RWPE2 (cell line): ENCODE data around the gene SUN1.

Experiments used
- ATAC-seq: fragments of 200-7000 bp; cut with Tn5 transposase; 3 replicates; pipeline ENCODE4 v1.9.1; 2021; ENCODE audit warnings: low read depth
- DNase-seq: peaks from one replicate; pipeline ENCODE4 v3.0.0-alpha.2; 2020; ENCODE audit warnings: low spot score
- H3K27ac ChIP-seq: fragments of 450-650 bp; 2 replicates; pipeline ENCODE4 v1.5.1; 2017; ENCODE audit warnings: mild to moderate bottlenecking; ENCODE audit not compliant: poor library complexity, severe bottlenecking
- H3K27me3 ChIP-seq: fragments of 250-450 bp; sonication (Bioruptor Pico); 2 replicates; pipeline ENCODE4 v1.5.1; 2021; ENCODE audit warnings: mild to moderate bottlenecking, moderate library complexity; ENCODE audit not compliant: insufficient read depth, poor library complexity, severe bottlenecking
- H3K36me3 ChIP-seq: fragments of 250-450 bp; sonication (Bioruptor Pico); 2 replicates; pipeline ENCODE4 v1.5.1; 2020; ENCODE audit warnings: low read depth, mild to moderate bottlenecking, moderate library complexity
- H3K4me1 ChIP-seq: fragments of 250-450 bp; sonication (Bioruptor Pico); 2 replicates; pipeline ENCODE4 v1.5.1; 2021; ENCODE audit warnings: mild to moderate bottlenecking, moderate library complexity; ENCODE audit not compliant: insufficient read depth, poor library complexity, severe bottlenecking
- H3K4me3 ChIP-seq: fragments of 250-450 bp; sonication (Bioruptor Pico); 2 replicates; pipeline ENCODE4 v1.5.1; 2021; ENCODE audit warnings: mild to moderate bottlenecking, moderate library complexity; ENCODE audit not compliant: severe bottlenecking
- H3K9me3 ChIP-seq: fragments of 250-450 bp; sonication (Bioruptor Pico); 2 replicates; pipeline ENCODE4 v1.5.1; 2021; ENCODE audit warnings: mild to moderate bottlenecking, moderate library complexity; ENCODE audit not compliant: severe bottlenecking
- CTCF ChIP-seq: fragments of 450-650 bp; IDR thresholded peaks from one replicate; pipeline ENCODE4 v1.5.1; 2017; ENCODE audit warnings: mild to moderate bottlenecking, moderate library complexity; ENCODE audit not compliant: poor library complexity, severe bottlenecking

Gene SUN1

DNA sequence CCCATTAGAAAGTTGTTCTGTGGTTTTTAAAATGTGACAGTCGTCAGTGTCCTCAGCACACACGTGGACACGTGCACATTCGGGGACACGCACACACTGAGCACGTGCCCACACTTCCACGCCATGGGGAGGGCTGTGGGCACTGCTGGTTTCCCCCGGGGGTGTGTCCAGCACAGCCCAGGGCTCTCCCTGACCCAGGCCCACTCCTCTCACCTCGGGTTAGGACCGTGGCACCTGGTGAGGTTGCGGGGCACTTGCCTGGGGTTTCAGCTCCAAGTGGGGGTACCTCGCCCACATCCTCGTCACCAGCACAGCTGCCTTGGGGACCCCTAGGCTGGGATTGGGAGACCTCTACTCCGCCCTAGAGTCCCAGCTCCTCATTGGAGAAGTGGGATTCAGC lies 64.8 kb downstream of the SUN1 start:
- H3K27me3 ChIP-seq, result no peaks in the 10 kb centered on the region
- no peak overlapping the region for H3K27ac ChIP-seq
- H3K9me3 ChIP-seq, result no peaks in the 10 kb centered on the region
- no peak for TF ChIP-seq CTCF
- H3K4me1 ChIP-seq, result no peaks in the 10 kb centered on the region
- H3K4me3 ChIP-seq, result no peak overlapping the region
- peaks cover 45% of the 10 kb centered on the region for H3K36me3 ChIP-seq
- ATAC-seq (no peak), DNase-seq (no peak)

DNA sequence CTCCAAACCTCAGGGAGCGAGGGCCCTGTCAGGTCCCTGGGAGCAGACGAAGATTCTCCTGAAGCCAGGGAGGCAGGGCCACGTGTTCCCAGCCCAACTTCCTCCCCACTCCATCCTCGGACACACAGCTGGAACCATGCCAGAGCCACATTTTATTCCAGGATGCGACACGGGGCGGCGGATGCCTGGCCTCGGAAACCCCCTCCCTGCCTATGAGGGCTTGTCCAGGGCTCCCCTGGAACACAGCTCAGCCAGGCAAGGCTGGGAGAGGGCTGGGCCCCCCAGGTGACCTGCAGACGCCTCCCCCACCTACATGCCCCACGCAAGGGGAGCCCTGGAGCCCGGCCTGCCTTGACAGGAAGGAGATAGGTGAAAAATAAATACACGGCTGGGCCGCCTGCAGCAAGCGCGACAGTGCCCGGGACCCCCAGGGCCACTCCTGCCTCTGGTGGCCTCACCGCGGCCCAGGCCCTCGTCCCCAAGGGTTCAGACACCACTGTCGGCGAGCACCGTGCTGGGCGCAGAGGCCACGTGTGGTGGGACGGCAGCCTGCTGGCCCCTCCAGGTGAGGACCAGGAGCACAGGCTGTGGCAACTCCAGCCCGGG lies 65.6 kb downstream of the SUN1 start:
- no peak for TF ChIP-seq CTCF
- no peaks in the 10 kb centered on the region for H3K4me1 ChIP-seq
- no peak for DNase-seq
- peaks cover 42% of the 10 kb centered on the region for H3K36me3 ChIP-seq
- H3K9me3 ChIP-seq, result no peaks in the 10 kb centered on the region
- no peak for ATAC-seq
- no peak overlapping the region for H3K27ac ChIP-seq
- no peak overlapping the region for H3K4me3 ChIP-seq
- no peaks in the 10 kb centered on the region for H3K27me3 ChIP-seq

DNA sequence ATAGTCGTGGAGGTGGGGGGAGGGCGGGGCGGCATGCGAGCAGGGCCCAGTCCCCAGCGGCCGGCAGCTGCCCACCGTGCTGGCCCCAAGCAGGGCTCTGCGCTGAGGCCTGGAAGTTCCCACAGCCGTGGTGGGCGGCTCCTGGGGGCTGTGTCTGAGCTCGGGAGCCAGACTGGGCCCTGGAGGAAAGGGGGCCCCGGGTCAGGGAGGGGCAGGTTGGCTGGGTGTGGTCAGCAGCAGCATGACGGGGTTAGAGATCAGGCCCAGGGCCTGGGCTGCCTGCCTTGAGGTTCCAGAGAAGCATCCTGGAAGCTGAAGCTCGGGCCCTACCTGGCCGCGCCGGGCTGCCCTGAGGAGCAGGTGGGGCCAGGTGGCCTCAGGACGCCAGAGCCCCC lies 66.2 kb downstream of the SUN1 start:
- Histone ChIP-seq H3K4me1 (no peaks in the 10 kb centered on the region), H3K4me3 (no peak overlapping the region), H3K36me3 (peaks cover 42% of the 10 kb centered on the region), H3K9me3 (no peaks in the 10 kb centered on the region), H3K27ac (no peak overlapping the region), H3K27me3 (no peaks in the 10 kb centered on the region)
- ATAC-seq (no peak), DNase-seq (no peak)
- no peak for TF ChIP-seq CTCF

DNA sequence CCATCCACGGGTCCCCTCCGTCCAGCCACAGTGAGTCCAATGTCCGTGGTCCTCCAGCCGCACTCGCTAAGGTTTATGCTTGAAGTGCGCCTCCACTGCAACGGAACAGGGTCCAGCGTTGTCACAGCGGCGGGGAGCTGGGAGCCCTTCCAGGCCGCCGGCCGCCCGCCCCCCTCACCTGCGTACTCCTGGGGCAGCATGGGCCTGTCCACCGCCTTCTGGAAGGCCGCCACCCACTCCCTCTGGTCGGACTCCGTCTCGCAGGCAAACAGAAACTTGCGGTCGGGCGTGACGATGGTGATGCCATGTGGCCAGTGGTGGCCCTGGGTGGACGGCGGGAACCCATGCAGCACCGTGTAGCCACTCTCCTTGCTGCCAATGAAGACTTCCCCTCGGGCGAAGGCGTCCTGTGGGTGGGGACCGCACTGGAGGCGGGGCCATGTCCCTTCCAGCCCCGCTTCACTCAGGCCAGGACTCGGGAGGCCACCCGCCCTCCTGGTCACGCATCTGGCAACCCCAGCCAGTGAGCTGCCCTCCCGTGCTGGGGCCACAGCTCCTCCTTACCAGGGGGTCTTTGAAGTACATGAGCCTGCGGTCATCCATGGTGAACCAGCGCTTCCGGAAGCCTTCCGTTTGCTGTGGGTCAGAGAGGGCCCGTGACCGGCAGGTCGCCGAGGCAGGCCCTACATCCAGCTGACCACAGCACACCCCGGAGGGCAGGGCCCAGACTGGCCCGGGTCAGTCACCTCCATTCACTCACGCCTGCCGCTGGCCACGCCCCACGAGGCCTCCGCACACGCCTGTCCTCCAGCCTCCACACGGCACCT lies 66.8 kb downstream of the SUN1 start:
- no peaks in the 10 kb centered on the region for H3K27me3 ChIP-seq
- ATAC-seq, result no peak
- no peaks in the 10 kb centered on the region for H3K4me1 ChIP-seq
- no peak overlapping the region for H3K27ac ChIP-seq
- no peak for DNase-seq
- no peak for TF ChIP-seq CTCF
- peaks cover 38% of the 10 kb centered on the region for H3K36me3 ChIP-seq
- H3K4me3 ChIP-seq, result no peak overlapping the region
- H3K9me3 ChIP-seq, result no peaks in the 10 kb centered on the region

- no peak overlapping the region for H3K4me3 ChIP-seq
- DNase-seq (no peak), ATAC-seq (no peak)
- no peaks in the 10 kb centered on the region for H3K9me3 ChIP-seq
- no peak overlapping the region for H3K27ac ChIP-seq
- no peaks in the 10 kb centered on the region for H3K4me1 ChIP-seq
- no peak for TF ChIP-seq CTCF
- H3K36me3 ChIP-seq, result peaks cover 30% of the 10 kb centered on the region
- no peaks in the 10 kb centered on the region for H3K27me3 ChIP-seq
Measured at GRCh38 chr7:899806-900205, 67.5 kb downstream of the SUN1 start.
